Ascending aorta (tissue), 2 donors: ENCODE results near the gene AICDA. TPM values are rescaled to one million over a fixed set of nuclear protein-coding genes. Genes with fewer than 3 reads are reported as not detected.
"Not testable (repeated sequence)": the region's sequence is repeated elsewhere in the genome, so short reads cannot be mapped to it uniquely, and the experiment has no call there.

ENCODE experiments used
- DNase-seq, 2 donors: peaks; one replicate each; pipeline ENCODE4 v3.0.0-alpha.2; 2019; ENCODE audit warnings: low spot score in 2 of 2
- H3K27ac ChIP-seq, 2 donors: fragments of 200-600 bp; sonication (generic); one replicate each; pipeline ENCODE4 v1.5.1; 2016 to 2017; ENCODE audit warnings: mild to moderate bottlenecking in 1 of 2
- H3K27me3 ChIP-seq: fragments of 200-600 bp; sonication (generic); one replicate; pipeline ENCODE4 v1.5.1; 2017
- H3K36me3 ChIP-seq, 2 donors: fragments of 200-600 bp; sonication (generic); one replicate each; pipeline ENCODE4 v1.5.1; 2016
- H3K4me1 ChIP-seq, 2 donors: fragments of 200-600 bp; sonication (generic); one replicate each; pipeline ENCODE4 v1.5.1; 2016 to 2017; ENCODE audit warnings: mild to moderate bottlenecking in 1 of 2
- H3K4me3 ChIP-seq, 2 donors: fragments of 200-600 bp; sonication (generic); one replicate each; pipeline ENCODE4 v1.5.1; 2016 to 2017; ENCODE audit warnings: mild to moderate bottlenecking in 1 of 2
- H3K9me3 ChIP-seq, 2 donors: fragments of 200-600 bp; sonication (generic); one replicate each; pipeline ENCODE4 v1.5.1; 2016
- intact Hi-C: fragments of 100-400 bp; cut with DNase I; formaldehyde crosslinking; loops from one replicate; pipeline ENCODE4 v1.15.1; 2023
- total RNA-seq: library from RNA; depleted of rRNA; stranded (reverse); fragments of >200 nt; gene quantifications from one replicate; pipeline ENCODE4 v1.1.0, GENCODE V29; 2016
- TF ChIP-seq, protein P1 (sequence below), 3 experiments: fragments of 200-600 bp in 2 of 3; fragments of 450-650 bp in 1 of 3; sonication (generic) in 2 of 3; IDR thresholded peaks; one replicate each; pipeline ENCODE4 v1.5.1; 2016 to 2019; ENCODE audit warnings: antibody characterized with exemption in 3 of 3, mild to moderate bottlenecking in 1 of 3, moderate library complexity in 1 of 3

Gene AICDA
- total RNA-seq, 1 donor from 2014 or later, result not detected

DNA sequence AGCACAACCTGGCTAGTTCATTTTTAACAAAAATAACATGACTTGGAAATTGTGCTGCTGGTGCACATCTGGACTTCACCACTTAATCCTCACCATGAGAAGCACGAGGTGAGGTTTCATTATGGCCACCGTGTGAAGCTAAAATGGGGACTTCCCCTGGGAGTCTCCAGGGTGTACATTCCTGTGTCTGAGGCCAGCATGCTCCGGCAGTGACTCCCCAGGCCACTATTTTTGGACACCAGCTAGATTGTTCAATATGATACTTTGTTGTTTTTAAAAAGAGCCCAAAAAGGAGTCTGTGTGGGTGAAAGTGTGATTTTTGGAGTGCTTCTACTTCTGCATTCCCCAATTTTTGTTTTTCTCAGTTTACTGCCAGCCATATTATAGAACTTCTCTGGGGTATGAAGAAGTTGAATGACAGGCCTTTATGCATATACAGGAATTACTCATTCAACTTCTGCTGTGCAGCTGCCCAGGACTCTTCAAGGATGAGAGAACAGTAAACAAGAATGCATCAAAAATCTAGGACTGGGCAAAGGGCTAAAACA is 16.9 kb upstream of the AICDA start:
- Histone ChIP-seq H3K9me3 (no peaks in the 10 kb centered on the region), H3K4me1 (peaks cover 0 to 4% of the 10 kb centered on the region in 2 donors), H3K36me3 (no peaks in the 10 kb centered on the region), H3K27ac (peak overlapping the region; percentile 51 to 55), H3K4me3 (no peak overlapping the region), H3K27me3 (no peaks in the 10 kb centered on the region)
- DNase-seq, result peak in 1 of 2 donors; percentile 75
- TF ChIP-seq, protein P1, sequence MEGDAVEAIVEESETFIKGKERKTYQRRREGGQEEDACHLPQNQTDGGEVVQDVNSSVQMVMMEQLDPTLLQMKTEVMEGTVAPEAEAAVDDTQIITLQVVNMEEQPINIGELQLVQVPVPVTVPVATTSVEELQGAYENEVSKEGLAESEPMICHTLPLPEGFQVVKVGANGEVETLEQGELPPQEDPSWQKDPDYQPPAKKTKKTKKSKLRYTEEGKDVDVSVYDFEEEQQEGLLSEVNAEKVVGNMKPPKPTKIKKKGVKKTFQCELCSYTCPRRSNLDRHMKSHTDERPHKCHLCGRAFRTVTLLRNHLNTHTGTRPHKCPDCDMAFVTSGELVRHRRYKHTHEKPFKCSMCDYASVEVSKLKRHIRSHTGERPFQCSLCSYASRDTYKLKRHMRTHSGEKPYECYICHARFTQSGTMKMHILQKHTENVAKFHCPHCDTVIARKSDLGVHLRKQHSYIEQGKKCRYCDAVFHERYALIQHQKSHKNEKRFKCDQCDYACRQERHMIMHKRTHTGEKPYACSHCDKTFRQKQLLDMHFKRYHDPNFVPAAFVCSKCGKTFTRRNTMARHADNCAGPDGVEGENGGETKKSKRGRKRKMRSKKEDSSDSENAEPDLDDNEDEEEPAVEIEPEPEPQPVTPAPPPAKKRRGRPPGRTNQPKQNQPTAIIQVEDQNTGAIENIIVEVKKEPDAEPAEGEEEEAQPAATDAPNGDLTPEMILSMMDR (IDR thresholded peaks at IDR 0.05), result no peak
- intact Hi-C loops, result no loop called here

DNA sequence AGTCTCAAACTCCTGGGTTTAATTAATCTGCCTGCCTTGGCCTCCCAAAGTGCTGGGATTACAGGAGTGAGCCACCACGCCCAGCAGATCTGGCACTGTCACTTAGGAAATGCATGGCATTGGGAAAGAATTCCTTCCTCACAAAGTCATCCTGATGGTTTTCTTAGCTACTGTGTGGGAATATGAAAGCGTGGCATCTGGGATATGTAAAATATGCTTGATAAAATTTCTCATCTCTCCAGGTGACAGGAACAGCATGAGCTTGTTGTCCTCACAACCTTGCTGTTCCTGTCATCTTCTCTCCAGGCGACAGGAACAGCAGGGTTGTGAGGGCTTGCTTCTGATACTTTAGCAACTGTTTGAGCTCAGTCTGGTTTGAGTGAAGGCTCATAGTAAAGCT is 16.1 kb upstream of the AICDA start:
- no peak overlapping the region for H3K4me3 ChIP-seq

GRCh38 chr12:8624750-8625149 is 12.1 kb upstream of the AICDA start:
- H3K27me3 ChIP-seq, H3K27ac ChIP-seq, H3K4me1 ChIP-seq, H3K9me3 ChIP-seq, DNase-seq, intact Hi-C loops, H3K36me3 ChIP-seq, H3K4me3 ChIP-seq: not testable (repeated sequence)

More for the DNA sequence above, 16.1 kb upstream of the AICDA start:
- DNase-seq, result no peak
- TF ChIP-seq, protein P1 (IDR thresholded peaks at IDR 0.05), result no peak
- intact Hi-C loops, result no loop called here
- no peaks in the 10 kb centered on the region for H3K9me3 ChIP-seq
- H3K27ac ChIP-seq, result peak overlapping the region; percentile 55
- H3K36me3 ChIP-seq, result no peaks in the 10 kb centered on the region
- no peaks in the 10 kb centered on the region for H3K27me3 ChIP-seq
- peaks cover 0 to 4% of the 10 kb centered on the region in 2 donors for H3K4me1 ChIP-seq

GRCh38 chr12:8622646-8623045 is 10.0 kb upstream of the AICDA start:
- Histone ChIP-seq H3K4me3 (no peak overlapping the region), H3K27me3 (no peaks in the 10 kb centered on the region), H3K4me1 (peaks cover 0 to 6% of the 10 kb centered on the region in 2 donors), H3K9me3 (no peaks in the 10 kb centered on the region), H3K36me3 (no peaks in the 10 kb centered on the region), H3K27ac (no peak overlapping the region)
- intact Hi-C loops, result no loop called here
- no peak for DNase-seq
- TF ChIP-seq, protein P1 (IDR thresholded peaks at IDR 0.05), result no peak

- Histone ChIP-seq H3K4me1 (peaks cover 0 to 6% of the 10 kb centered on the region in 2 donors), H3K36me3 (no peaks in the 10 kb centered on the region), H3K27ac (no peak overlapping the region), H3K4me3 (no peak overlapping the region), H3K27me3 (no peaks in the 10 kb centered on the region), H3K9me3 (no peaks in the 10 kb centered on the region)
- intact Hi-C loops, result no loop called here
- TF ChIP-seq, protein P1 (IDR thresholded peaks at IDR 0.05), result no peak
- no peak for DNase-seq
Measured at GRCh38 chr12:8615206-8615605, 2.5 kb upstream of the AICDA start.

DNA sequence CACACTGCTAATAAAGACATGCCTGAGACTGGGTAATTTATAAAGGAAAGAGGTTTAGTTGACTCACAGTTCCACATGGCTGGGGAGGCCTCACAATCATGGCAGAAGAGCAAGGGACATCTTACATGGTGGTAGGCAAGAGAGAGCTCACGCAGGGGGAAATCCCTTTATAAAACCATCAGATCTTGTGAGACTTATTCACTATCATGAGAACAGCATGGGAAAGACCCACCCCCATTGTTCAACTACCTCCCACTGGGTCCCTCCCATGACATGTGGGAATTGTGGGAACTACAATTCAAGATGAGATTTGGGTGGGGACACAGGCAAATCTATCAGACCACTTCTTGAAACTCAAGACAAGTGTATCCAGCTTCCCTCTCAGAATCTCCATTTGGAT is 1.2 kb upstream of the AICDA start:
- intact Hi-C loops, DNase-seq, H3K27me3 ChIP-seq, H3K27ac ChIP-seq, H3K9me3 ChIP-seq, H3K4me3 ChIP-seq, H3K36me3 ChIP-seq, H3K4me1 ChIP-seq: not testable (repeated sequence)

DNA sequence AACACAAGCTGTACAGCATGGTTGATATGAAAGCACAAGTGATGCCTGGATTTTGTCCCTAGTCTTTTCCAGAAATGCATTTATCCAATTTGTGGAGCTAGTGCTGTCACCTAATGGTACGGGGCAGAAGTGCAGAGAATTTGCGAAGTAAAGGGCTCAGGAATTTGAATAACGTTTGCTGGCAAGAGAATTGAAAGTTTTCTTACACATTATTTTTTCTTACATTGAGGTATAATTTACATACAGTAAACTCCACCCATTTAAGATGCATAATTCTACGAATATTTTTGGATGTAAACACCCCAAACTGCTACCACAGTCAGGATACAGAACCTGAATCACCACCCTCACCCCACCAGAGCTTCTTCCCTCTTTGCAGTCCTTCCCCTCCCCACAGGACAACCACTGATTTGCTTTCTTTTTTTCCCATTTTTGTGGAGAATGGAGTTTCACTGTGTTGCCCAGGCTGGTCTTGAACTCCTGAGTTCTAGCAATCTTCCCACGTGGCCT is 3.5 kb downstream of the AICDA start:
- TF ChIP-seq, protein P1 (IDR thresholded peaks at IDR 0.05), result peak; percentile 22 to 79 (median 76)
- intact Hi-C loops, result loop anchor here (2.0 kb wide), 1 partner anchor 64 kb away; no protein-coding TSS in a partner anchor
- H3K27ac ChIP-seq, result no peak overlapping the region
- H3K36me3 ChIP-seq, result no peaks in the 10 kb centered on the region
- no peaks in the 10 kb centered on the region for H3K4me1 ChIP-seq
- no peaks in the 10 kb centered on the region for H3K27me3 ChIP-seq
- no peak for DNase-seq
- no peak overlapping the region for H3K4me3 ChIP-seq
- H3K9me3 ChIP-seq, result no peaks in the 10 kb centered on the region
